Measurements from ENCODE around the gene NUP160. TPM values are rescaled to one million over a fixed set of nuclear protein-coding genes. Genes with fewer than 3 reads are reported as not detected.
"Not testable (repeated sequence)": the region's sequence is repeated elsewhere in the genome, so short reads cannot be mapped to it uniquely, and the experiment has no call there.

NUP160 gene
- total and polyA plus RNA-seq, 5 experiments from 2014 or later = 24.0 to 71.7 (median 30.8) TPM

DNA sequence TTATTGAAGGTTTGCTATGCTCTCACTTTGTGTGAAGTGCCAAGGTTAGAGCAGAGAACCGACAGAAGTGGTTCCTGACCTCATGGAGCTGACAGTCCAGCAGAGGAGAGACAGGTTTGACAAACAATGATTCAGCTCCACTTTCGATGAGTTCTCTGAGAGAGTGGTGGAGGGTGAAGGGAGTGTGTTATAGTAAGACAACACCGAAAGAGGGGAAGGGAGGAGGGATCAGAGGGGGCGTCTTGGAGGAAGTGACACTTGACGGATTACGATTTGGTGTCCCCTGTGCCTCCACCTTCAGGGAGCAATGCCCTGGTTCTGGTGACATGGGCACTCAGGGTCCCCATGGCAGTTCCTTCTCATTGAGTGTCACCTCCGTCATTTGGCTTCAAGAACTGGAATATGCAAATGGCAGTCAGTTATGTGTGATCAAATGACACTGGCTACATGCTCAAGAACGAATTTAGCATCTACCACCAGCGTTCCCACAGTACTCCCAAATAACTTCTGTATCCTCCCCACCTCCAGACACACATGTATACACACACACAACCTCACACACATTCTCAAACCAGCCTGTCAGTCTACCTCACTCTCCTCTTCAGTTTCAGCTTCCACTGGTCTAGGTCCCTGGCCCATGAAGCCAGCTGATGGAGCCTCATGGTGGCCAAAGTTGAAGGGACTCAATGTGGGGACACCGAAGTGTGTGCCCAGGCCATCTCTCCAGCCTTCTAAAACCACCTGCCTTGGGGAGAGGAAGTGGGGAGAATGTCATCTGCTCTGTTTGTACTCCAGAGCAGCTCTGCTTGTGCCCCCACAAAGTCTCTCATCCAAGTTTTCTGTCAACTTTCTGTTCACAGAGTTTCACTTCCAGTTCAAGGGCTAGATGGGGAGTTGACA lies 31.4 kb upstream of the NUP160 start:
- Mint-ChIP-seq H3K4me1 (peaks cover 0 to 25% (median 5%) of the 10 kb centered on the region in 4 donors), H3K27ac (peak overlapping the region in 5 of 10 donors; percentile 29 to 86 (median 52)), H3K36me3 (peaks cover 0 to 14% (median 6%) of the 10 kb centered on the region in 3 donors), H3K9me3 (peaks cover 5 to 17% (median 14%) of the 10 kb centered on the region in 9 donors), H3K27me3 (peaks cover 0 to 6% (median 0%) of the 10 kb centered on the region in 5 donors), H3K4me3 (peak overlapping the region in 1 of 10 donors; percentile 15)
- DNase-seq (no peak), ATAC-seq (no peak)
- POLR2A ChIA-PET = no interaction called here

DNA sequence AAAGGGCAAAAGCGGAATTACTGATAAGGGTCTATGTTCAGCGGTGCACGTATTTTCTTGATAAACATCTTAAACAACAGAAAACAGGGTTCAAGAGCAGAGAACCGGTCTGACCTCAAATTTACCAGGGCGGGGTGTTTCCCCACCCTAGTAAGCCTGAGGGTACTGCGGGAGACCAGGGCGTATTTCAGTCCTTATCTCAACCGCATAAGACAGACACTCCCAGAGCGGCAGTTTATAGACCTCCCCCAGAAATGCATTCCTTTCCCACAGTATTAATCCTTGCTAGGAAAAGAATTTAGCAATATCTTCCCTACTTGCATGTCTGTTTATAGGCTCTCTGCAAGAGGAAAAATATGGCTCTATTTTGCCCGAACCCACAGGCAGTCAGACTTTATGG lies 27.7 kb upstream of the NUP160 start:
- H3K27ac Mint-ChIP-seq, DNase-seq, H3K4me3 Mint-ChIP-seq, H3K27me3 Mint-ChIP-seq, POLR2A ChIA-PET, ATAC-seq: not testable (repeated sequence)
- Mint-ChIP-seq H3K9me3 (peaks cover 5 to 25% (median 18%) of the 10 kb centered on the region in 9 donors), H3K36me3 (peaks cover 0 to 18% (median 9%) of the 10 kb centered on the region in 3 donors), H3K4me1 (peaks cover 0 to 14% (median 3%) of the 10 kb centered on the region in 4 donors)

DNA sequence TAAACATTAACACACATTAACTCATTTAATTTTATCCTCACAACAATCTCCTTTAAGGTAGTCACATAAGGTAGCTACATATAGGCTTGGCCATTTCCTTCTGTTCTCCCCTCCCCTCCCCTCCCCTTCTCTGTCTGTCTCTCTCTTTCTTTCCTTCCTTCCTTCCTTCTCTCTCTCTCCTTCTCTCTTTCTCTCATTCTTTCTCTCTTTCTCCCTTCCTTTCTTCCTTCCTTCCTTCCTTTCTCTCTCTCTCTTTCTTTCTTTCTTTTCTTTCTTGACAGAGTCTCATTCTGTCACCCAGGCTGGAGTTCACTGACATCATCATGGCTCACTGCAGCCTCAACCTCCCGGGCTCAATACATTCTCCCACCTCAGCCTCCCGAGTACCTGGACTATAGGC lies 22.3 kb upstream of the NUP160 start:
- POLR2A ChIA-PET = no interaction called here
- peaks cover 0 to 6% (median 2%) of the 10 kb centered on the region in 3 donors for H3K36me3 Mint-ChIP-seq
- peaks cover 0 to 4% (median 0%) of the 10 kb centered on the region in 5 donors for H3K27me3 Mint-ChIP-seq
- peak overlapping the region in 2 of 10 donors; percentile 28 to 61 for H3K27ac Mint-ChIP-seq
- no peak for ATAC-seq
- peaks cover 0 to 9% (median 4%) of the 10 kb centered on the region in 9 donors for H3K9me3 Mint-ChIP-seq
- no peak overlapping the region for H3K4me3 Mint-ChIP-seq
- no peak for DNase-seq
- H3K4me1 Mint-ChIP-seq = peaks cover 0 to 7% (median 2%) of the 10 kb centered on the region in 4 donors

DNA sequence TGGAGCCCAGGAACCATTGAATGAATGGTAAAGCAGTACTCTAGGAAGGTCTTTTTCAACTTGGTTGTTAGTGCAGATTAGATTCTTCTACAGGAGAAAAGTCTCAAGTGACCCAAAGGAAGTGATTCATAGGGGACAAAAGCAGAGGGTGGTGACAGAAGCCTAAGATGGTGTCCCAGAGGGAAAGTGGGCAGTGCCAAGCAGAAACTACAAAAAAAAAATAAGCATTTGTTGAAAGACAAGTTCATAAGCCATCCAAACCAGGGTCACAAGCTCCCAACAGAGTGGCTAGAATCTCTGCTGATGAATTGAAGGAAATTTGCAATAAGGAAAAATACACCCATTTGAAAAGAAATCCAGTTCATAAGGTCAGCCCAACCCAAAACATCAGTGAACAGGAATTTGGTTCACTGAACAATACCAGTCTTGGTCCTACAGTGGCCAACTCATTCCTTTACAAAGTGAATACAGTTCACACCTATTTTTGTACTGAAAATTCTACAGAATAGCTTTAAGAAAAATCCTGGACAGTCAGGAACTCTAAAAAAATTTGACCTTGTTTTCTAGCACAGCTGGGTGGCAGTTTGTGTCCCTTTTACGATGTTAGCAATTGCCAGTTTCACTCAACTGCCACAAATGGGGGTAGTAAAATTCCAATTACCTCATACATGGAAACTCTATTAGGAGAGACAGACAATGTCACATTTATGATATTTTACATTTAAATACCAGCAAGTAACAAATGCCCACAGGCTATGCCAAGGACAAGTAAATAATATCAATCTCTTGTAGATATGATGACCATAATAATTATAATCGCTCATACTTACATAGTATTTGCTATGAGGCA lies 21.6 kb upstream of the NUP160 start:
- POLR2A ChIA-PET = no interaction called here
- Mint-ChIP-seq H3K4me3 (no peak overlapping the region), H3K27me3 (peaks cover 0 to 4% (median 0%) of the 10 kb centered on the region in 5 donors), H3K9me3 (peaks cover 0 to 10% (median 3%) of the 10 kb centered on the region in 9 donors), H3K36me3 (peaks cover 0 to 5% (median 2%) of the 10 kb centered on the region in 3 donors), H3K27ac (peak overlapping the region in 1 of 10 donors; percentile 44), H3K4me1 (peaks cover 4 to 14% (median 5%) of the 10 kb centered on the region in 4 donors)
- DNase-seq (no peak), ATAC-seq (no peak)

DNA sequence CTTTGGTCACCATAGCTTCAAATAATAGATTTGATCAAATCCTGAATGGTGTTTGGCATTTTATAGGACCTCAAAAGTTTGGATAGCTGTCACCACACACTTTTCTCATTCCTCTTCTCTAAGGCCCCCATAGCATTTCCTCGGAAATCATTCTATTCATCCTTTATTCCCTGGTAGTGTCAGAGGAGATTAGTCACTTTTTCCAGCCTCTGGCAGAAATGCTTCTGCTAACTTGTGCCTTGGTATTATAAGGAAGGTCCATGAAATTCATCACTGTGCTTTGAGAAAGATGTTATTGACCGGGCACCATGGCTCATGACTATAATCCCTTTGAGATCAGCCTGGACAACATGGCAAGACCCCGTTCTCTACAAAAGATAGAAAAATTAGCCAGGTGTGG lies 19.7 kb upstream of the NUP160 start:
- ATAC-seq (no peak), DNase-seq (no peak)
- H3K27ac Mint-ChIP-seq = no peak overlapping the region
- POLR2A ChIA-PET = no interaction called here
- H3K4me3 Mint-ChIP-seq = no peak overlapping the region
- H3K27me3 Mint-ChIP-seq = peaks cover 0 to 3% (median 0%) of the 10 kb centered on the region in 5 donors
- no peaks in the 10 kb centered on the region for H3K36me3 Mint-ChIP-seq
- H3K9me3 Mint-ChIP-seq = peaks cover 0 to 5% (median 0%) of the 10 kb centered on the region in 9 donors
- peaks cover 7 to 32% (median 20%) of the 10 kb centered on the region in 4 donors for H3K4me1 Mint-ChIP-seq

DNA sequence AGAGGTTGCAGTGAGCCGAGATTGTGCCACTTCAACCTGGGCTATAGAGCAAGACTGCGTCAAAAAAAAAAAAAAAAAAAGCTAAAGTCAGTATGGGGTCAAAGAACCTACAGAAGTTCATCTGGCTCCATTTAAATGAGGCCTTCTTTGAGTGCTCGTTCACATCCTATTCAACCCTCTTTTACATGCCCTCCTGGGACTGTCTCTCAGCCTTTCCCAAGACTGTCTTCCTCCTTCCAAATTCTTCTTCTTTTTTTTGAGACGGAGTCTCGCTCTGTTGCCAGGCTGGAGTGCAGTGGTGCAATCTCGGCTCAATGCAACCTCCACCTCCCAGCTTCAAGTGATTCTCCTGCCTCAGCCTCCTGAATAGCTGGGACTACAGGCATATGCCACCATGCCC lies 18.7 kb upstream of the NUP160 start:
- POLR2A ChIA-PET, DNase-seq, H3K27ac Mint-ChIP-seq, H3K4me3 Mint-ChIP-seq, H3K36me3 Mint-ChIP-seq, ATAC-seq, H3K9me3 Mint-ChIP-seq, H3K27me3 Mint-ChIP-seq: not testable (repeated sequence)
- peaks cover 7 to 40% (median 24%) of the 10 kb centered on the region in 4 donors for H3K4me1 Mint-ChIP-seq

DNA sequence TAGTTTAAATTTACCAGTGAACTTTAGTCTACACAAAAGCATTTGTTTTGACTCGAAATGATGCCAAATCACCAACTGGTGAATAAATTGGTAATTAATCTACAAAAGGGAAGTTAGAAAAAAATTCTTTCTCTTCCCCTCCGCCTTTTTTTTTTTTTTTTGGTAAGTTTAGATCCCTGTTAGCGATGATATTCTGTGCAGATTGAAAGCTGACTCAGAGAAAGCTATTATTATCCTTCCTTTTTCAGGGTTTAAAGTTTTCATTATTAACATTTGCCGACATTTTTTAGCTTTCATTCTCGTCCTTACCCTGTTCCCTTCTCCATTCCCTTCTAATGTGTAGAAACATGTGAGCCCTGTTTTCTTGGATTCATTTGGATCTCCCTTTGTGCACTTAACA lies 16.8 kb upstream of the NUP160 start:
- Mint-ChIP-seq H3K27ac (peak overlapping the region in 2 of 10 donors; percentile 71 to 88), H3K36me3 (no peaks in the 10 kb centered on the region), H3K4me1 (peaks cover 7 to 49% (median 26%) of the 10 kb centered on the region in 4 donors), H3K4me3 (peak overlapping the region in 2 of 10 donors; percentile 36 to 40), H3K27me3 (no peaks in the 10 kb centered on the region), H3K9me3 (peaks cover 0 to 5% (median 0%) of the 10 kb centered on the region in 9 donors)
- POLR2A ChIA-PET = interaction anchor here (1.0 kb wide), 1 partner anchor 9 kb away, joined by 4 read pairs; no protein-coding TSS in a partner anchor
- no peak for DNase-seq
- no peak for ATAC-seq

DNA sequence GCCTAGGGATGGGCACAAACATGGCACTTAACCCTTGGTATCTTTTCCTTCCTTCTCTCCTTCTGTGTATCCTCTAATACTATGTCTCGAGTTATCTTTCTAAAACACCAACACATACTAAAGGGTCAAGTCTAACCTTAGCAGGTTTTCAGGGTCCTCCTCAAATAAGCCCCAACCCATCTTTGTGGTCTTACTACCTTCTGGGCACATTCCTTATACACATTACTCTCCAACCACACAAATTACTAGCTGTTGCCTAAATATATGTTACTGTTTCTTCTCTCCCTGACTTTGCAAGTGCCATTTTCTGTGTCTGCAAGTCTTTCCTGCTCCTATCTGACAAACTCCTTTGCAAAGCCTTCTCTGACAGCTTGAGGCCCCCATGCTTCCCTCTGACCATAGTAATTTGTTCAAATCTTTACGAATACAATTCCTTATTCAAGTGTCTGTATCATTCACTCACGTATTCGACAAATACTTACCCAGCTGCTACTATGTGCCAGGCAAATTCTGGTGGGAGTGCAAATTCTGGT lies 15.8 kb upstream of the NUP160 start:
- DNase-seq (no peak), ATAC-seq (no peak)
- POLR2A ChIA-PET = no interaction called here
- H3K27ac Mint-ChIP-seq = peak overlapping the region in 5 of 10 donors; percentile 48 to 88 (median 81)
- H3K4me3 Mint-ChIP-seq = peak overlapping the region in 5 of 10 donors; percentile 2 to 39 (median 19)
- no peaks in the 10 kb centered on the region for H3K27me3 Mint-ChIP-seq
- peaks cover 7 to 54% (median 26%) of the 10 kb centered on the region in 4 donors for H3K4me1 Mint-ChIP-seq
- H3K36me3 Mint-ChIP-seq = no peaks in the 10 kb centered on the region
- H3K9me3 Mint-ChIP-seq = peaks cover 0 to 5% (median 0%) of the 10 kb centered on the region in 9 donors

DNA sequence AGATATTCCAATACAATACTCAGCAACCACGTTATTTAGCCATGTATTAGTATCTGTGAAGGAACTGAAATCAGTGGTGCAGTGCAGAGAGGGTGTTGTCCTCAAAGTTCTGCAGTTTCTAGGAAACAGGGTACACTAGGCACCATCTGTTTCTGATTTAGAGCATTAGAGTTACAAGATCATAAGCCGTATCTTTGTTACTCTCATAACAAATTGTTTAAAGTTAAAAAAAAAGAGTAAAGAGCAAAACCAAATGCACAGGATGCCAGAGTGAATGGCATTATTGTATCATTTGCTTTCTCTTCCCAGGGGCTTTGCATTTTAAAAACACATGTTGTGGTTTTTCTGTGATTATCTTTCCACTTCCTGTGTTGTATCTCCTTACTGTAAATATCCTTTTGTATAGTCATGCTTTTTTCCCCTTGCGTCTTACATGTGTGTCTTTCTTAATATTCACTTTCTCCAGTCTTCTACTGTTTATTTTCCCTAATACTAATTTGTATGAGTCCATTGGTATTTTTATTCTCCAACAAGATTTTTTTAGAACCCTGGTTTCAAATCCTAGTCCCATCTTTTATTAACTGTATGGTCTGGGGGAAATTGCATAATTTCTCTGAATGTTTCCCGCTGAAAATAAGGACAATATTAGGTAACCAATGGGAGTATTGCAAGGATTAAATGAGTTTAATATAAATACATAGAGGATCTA lies 15.2 kb upstream of the NUP160 start:
- peak; percentile 81 to 88 for ATAC-seq
- Mint-ChIP-seq H3K9me3 (peaks cover 0 to 5% (median 0%) of the 10 kb centered on the region in 9 donors), H3K27ac (peak overlapping the region in 8 of 10 donors; percentile 8 to 88 (median 65)), H3K4me1 (peaks cover 7 to 55% (median 26%) of the 10 kb centered on the region in 4 donors), H3K4me3 (peak overlapping the region in 9 of 10 donors; percentile 2 to 73 (median 28)), H3K27me3 (no peaks in the 10 kb centered on the region), H3K36me3 (no peaks in the 10 kb centered on the region)
- POLR2A ChIA-PET = no interaction called here
- DNase-seq = peak in 2 of 10 donors; percentile 63 to 70

DNA sequence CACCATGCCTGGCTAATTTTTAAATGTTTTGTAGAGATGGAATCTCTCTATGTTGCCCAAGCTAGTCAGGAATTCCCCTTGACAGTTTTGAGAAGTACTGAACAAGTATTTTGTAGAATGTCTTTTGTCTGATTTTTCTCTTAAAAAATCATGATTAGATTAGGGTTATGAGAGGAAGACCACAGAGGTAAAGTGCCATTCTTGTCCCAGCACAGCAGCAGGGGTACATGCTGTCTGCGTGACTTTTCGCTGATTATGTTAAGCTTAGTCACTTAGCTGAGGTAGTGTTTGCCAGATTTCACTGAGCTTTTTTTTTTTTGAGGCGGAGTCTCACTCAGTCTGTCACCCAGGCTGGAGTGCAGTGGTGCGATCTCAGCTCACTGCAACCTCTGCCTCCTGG lies 13.6 kb upstream of the NUP160 start:
- POLR2A ChIA-PET = interaction anchor here (1.0 kb wide), 1 partner anchor 9 kb away, joined by 3 read pairs; no protein-coding TSS in a partner anchor
- Mint-ChIP-seq H3K27me3 (no peaks in the 10 kb centered on the region), H3K36me3 (peaks cover 0 to 2% (median 0%) of the 10 kb centered on the region in 3 donors), H3K27ac (peak overlapping the region in 6 of 10 donors; percentile 38 to 87 (median 62)), H3K9me3 (peaks cover 0 to 5% (median 0%) of the 10 kb centered on the region in 9 donors), H3K4me1 (peaks cover 11 to 66% (median 36%) of the 10 kb centered on the region in 4 donors), H3K4me3 (peak overlapping the region in 1 of 10 donors; percentile 34)
- DNase-seq (no peak), ATAC-seq (no peak)

DNA sequence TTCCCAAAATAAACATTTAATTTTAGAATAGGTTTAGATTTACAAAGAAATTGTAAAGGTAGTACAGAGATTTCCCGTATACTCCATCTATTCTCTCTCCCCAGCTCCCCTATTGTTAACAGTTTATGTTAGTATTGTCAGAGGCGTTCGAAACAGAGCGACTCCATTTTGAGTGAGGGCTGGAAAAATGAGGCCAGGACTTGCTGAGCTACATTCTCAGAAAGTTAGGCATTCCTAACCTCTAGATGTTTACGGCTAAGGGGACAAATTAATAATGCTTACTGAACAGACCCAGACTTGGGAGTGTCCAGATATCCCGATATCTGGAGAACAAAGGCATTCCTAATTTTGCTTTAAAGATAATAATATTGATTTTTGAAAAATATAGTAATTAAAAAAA lies 12.4 kb upstream of the NUP160 start:
- H3K9me3 Mint-ChIP-seq = peaks cover 0 to 5% (median 0%) of the 10 kb centered on the region in 9 donors
- POLR2A ChIA-PET = interaction anchor here (0.6 kb wide), 1 partner anchor 280 kb away, joined by 3 read pairs; no protein-coding TSS in a partner anchor
- H3K4me3 Mint-ChIP-seq = no peak overlapping the region
- ATAC-seq = no peak
- H3K27me3 Mint-ChIP-seq = no peaks in the 10 kb centered on the region
- no peak for DNase-seq
- peaks cover 0 to 2% (median 0%) of the 10 kb centered on the region in 3 donors for H3K36me3 Mint-ChIP-seq
- peaks cover 11 to 69% (median 36%) of the 10 kb centered on the region in 4 donors for H3K4me1 Mint-ChIP-seq
- H3K27ac Mint-ChIP-seq = peak overlapping the region in 4 of 10 donors; percentile 15 to 81 (median 44)
